AG04449 (cell line): ENCODE results near the gene COG6.
A peak's percentile ranks its signal among the peaks of the same experiment; 100 is the strongest.

Experiments used
- CTCF ChIA-PET: fragments of 350-600 bp; formaldehyde crosslinking; extraction: SDS; loops from one replicate; lab custom pipeline; 2021; ENCODE audit warnings: antibody characterized with exemption; lab: Yijun Ruan, JAX
- POLR2A ChIA-PET: fragments of 400-600, 350-600 bp; formaldehyde crosslinking; extraction: SDS; loops from one replicate; lab custom pipeline; 2020; ENCODE audit warnings: antibody characterized with exemption, inconsistent platforms; lab: Yijun Ruan, JAX
- DNase-seq: peaks from one replicate; pipeline ENCODE4 v3.0.0-alpha.2; 2010; ENCODE audit warnings: low read depth, low spot score
- H3K4me3 ChIP-seq: 2 replicates; pipeline ENCODE4 v1.5.1; 2011; ENCODE audit warnings: low read depth, mild to moderate bottlenecking, control low read depth, low read length
- CTCF ChIP-seq: IDR thresholded peaks from one replicate; pipeline ENCODE4 v1.5.1; 2011; ENCODE audit warnings: mild to moderate bottlenecking, moderate library complexity, low read length, control low read depth, inconsistent platforms; ENCODE audit not compliant: insufficient read depth; ENCODE audit errors: missing control alignments

COG6 gene

DNA sequence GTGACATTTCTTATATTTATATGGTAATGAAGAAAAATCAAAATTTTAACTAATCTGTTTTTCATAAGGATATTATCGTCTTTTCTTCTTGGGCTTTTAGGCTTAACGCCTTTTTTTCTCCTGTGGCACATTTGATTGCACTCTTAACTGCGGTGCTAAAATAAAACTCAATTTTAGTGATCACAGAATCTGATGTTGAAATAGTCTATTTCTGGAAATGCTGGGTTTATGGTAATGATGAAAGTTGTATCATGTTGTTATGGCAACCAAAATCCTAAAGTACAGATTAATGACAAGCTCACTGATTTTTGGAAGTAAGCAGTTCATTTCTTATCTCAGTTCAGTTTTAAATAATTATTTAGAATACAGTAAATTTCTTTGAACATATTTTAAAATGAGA lies 85.3 kb downstream of the COG6 start:
- no peak for TF ChIP-seq CTCF
- ChIA-PET CTCF (no interaction called here), POLR2A (no interaction called here)
- no peak for DNase-seq
- H3K4me3 ChIP-seq: no peak overlapping the region

GRCh38 chr13:39748961-39749360 lies 93.5 kb downstream of the COG6 start:
- POLR2A ChIA-PET: no interaction called here

GRCh38 chr13:39749528-39749927 lies 94.1 kb downstream of the COG6 start:
- POLR2A ChIA-PET: no interaction called here
- CTCF ChIA-PET: no interaction called here
- DNase-seq: no peak
- TF ChIP-seq CTCF: no peak
- H3K4me3 ChIP-seq: no peak overlapping the region

More at GRCh38 chr13:39748961-39749360, 93.5 kb downstream of the COG6 start:
- no peak overlapping the region for H3K4me3 ChIP-seq
- CTCF ChIA-PET: no interaction called here
- no peak for DNase-seq
- no peak for TF ChIP-seq CTCF

- ChIA-PET CTCF (interaction anchor here (1.2 kb wide), 1 partner anchor 14 kb away, joined by 3 read pairs; no protein-coding TSS in a partner anchor), POLR2A (interaction anchor here (0.5 kb wide), 1 partner anchor 1192 kb away, joined by 3 read pairs; no protein-coding TSS in a partner anchor)
- DNase-seq: no peak
- no peak for TF ChIP-seq CTCF
- no peak overlapping the region for H3K4me3 ChIP-seq
Observed at GRCh38 chr13:39751805-39752204, 96.3 kb downstream of the COG6 start.

DNA sequence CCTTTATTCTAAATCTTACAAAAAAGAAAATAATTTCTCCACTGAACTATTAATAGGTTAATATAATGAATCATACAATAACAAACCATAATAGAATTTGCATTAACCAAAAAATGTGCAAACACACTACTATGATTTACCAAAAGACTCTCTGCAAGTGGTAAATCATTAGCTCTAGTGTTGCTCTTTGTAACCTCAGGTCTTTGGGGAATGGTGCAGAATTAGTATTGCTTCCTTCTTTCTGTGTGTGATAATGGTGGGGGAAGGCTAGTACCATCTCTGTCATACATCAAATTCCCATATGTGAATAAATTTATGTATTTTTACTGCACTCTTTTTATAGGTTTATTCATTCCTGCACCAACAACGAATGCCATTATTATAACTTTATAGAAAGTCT lies 105.1 kb downstream of the COG6 start:
- TF ChIP-seq CTCF: no peak
- no peak overlapping the region for H3K4me3 ChIP-seq
- ChIA-PET POLR2A (no interaction called here), CTCF (interaction anchor here (1.0 kb wide), 1 partner anchor 16 kb away, joined by 4 read pairs; no protein-coding TSS in a partner anchor)
- DNase-seq: no peak

DNA sequence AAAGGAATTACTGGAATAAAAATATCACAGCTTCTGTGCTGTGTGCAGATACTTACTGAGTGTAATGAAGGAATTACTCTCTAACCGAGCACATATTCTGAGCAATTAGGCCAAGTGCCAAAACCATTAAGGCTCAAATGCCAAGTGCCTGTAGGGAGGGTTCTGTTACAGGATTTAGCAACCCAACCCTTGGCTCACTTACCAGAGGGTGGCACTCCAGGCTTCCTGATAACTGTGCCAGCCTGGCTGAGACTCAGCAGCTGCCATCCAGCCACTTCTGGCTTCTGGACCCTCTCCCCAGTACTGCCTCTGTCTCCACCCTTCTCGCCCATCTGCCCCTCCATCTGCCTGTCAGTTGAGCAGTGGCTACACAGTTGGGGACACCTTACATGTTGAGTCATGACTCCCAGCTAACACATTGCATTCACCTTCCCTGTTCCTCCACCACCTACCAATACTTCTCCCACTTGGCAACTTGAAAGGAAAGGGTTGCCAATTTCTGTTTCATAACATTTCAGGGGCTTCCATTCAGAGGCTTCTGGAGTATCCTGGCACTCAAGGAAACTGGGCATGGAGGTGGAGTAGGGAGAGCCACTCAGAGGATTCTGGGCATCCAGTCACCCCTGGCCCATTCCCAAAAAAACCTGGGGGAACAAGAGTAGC lies 110.5 kb downstream of the COG6 start:
- ChIA-PET CTCF (interaction anchor here (0.8 to 2.5 kb wide), 9 partner anchors 11 to 1012 kb away, joined by 3 to 11 read pairs (median 4); no protein-coding TSS in a partner anchor), POLR2A (no interaction called here)
- peak; percentile 27 for TF ChIP-seq CTCF
- DNase-seq: no peak
- H3K4me3 ChIP-seq: no peak overlapping the region
